Activated CD4-positive, alpha-beta T cell treated with anti-CD3 and anti-CD28 coated beads for 4 hours (primary cell): ENCODE data around the gene TRPC4AP.
A peak's percentile ranks its signal among the peaks of the same experiment; 100 is the strongest.
"Not testable (repeated sequence)": the region's sequence is repeated elsewhere in the genome, so short reads cannot be mapped to it uniquely, and the experiment has no call there.

Experiments
- DNase-seq, 2 donors: peaks; one replicate each; pipeline ENCODE4 v3.0.0-alpha.2; 2020

The TRPC4AP gene

DNA sequence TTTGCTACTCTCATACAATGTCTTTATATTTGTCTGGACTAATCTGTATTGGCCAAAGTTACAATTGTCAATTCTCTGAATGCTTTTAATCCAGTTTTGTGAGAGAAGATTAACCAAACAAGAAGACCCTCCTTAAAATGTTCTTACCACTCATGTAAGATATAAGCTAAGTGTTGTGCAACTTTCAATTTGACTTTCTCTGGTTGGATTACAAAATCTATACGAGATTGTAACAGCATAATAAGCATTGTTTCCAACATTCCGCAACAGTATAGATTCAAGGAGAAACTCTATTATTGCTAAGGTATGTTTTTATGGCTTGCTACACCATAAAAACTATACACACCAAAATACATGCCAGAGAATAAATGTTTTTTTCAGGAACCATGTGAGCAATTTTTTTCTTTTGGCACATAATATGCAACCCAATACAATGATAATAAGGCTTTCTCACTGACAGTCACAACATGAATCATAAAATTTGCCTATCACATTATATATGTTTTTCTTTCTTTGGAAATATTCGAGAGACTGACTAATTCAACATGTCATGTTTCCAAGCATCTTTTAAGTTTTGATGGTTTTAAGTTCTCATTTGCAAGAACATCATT lies 12.2 kb upstream of the TRPC4AP start:
- DNase-seq = no peak

DNA sequence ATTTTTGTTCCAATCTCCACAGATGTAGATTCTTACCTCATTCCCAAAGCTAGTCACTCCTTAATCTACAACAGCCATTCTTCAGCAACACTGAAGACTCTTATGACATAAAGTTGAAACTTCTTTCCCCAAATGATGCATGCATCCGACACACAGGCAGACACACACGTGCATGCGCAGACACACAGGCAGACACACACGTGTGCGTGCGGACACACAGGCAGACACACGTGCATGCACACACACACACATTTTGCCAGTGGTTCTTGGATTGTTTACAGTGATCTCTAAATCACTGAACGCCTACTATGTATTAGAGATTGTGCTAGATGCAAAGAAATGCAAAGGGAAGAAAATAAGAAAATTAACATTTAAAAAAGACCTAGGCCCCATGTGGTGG lies 9.0 kb upstream of the TRPC4AP start:
- no peak for DNase-seq

DNA sequence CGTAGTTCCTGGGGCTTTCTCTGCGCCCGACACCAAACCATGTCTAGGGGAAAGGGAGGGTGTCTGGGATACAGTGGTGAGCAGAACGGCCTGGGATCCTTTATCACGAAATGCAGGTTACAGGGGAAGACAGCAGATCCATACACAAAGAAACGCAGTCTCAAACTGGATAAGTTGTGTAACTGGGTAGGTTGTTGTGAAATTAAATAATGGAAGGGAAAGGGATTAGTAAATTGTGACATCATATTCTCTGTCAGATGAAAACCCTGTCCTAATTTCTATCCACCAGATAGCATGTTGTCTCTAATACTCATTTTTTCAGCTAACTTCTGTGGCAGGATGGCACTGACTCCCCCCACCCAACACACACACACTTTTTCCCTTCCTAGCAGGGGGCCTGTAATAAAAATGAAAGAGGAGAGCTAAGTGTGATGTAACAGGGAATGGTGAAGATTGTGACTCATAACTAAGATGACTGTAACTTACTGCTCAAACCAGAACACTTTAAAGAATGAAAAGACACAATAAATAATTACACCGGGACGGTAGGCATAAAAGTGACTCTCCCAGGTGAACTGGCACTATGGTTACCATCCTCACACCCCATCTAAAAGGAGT lies 769 bp upstream of the TRPC4AP start:
- peak; percentile 47 to 49 for DNase-seq

DNA sequence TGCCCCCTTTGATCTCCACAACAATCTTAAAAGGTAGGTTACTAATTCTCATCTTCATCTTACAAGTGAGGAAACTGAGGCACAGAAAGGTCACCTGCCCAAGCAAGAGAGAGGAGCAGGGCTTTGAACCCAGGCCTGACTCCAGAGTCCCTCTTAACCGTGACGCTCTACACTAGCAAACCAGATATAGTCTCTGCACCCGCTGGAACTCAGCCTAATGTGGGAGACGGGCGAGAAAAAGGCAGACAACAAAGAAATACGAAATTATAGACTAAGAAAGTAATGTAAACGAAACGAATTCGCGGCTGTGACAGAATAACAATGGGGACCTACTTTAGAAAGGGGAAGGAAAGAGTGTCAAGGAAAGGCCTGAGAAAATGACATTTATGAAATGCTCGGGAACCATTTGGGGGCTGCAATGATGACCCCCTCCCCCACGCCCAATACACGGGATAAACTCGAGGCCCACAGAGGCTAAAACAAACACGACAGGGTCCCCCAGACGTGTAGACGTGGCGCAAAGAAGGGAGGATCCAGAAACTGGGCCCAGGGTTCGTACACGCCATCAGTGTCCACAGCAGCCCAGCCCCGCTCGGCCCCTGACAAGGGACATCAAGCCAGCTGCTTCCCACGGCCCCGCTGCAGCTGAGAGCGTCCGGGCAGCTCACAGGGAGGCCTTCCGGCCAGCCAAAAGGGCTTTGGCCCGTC lies 637 bp downstream of the TRPC4AP start:
- DNase-seq = no peak

DNA sequence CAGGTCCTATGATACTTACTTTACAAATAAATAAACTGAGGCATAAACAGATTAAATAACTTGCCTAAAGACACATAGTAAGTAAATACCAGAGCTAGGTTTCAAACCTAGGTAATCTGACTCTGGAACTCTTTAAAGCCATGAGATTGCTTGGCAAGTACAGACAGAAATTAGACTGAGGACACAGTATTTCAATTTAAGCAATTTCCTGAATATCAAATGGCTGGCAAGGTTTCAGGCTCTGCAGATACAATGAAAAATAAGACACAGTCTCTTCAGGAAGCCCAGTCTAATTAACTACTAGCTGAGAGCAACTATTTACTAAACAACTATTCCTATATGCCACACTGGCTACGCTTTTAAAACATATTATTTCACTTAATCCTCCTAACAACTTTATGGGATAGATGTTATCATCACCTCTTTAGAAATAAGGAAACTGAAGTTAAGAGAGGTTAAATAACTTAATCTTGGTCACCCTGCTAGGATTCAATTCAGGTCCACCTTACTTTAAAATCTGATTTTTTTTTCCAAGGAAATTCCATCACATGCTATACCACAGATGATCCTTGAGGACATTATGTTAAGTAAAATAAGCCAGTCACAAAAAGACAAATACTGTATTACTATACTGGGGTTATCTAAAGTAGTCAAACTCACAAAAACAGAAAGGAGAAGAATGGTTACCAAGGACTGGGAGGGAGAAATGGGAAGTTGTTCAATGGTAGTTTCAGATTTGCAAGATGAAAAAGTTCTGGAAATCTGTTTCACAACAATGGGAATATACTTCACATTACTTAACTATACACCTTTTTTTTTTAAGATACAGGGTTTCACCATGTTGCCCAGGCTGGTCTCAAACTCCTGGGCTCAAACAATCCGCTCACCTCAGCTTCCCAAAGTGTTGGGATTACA lies 4.1 kb downstream of the TRPC4AP start:
- DNase-seq = no peak

DNA sequence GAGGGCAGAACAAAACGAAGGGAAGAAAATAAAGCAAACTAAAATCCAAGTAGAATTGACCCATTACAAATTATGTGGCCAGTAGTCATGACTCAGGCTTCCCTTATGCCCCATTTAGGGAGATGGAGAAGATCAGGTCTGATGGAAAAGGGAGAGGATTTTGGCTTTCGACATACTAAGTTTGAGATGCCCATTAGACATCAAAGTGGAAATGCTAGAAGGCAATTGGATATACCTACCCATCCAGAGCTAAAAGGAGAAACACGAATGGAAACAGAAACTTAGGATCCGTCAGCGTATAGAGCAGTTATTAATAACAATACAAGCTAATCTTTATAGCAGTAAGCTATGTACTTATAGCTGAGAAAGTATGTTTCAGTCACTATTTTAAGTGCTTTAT lies 4.8 kb downstream of the TRPC4AP start:
- no peak for DNase-seq

DNA sequence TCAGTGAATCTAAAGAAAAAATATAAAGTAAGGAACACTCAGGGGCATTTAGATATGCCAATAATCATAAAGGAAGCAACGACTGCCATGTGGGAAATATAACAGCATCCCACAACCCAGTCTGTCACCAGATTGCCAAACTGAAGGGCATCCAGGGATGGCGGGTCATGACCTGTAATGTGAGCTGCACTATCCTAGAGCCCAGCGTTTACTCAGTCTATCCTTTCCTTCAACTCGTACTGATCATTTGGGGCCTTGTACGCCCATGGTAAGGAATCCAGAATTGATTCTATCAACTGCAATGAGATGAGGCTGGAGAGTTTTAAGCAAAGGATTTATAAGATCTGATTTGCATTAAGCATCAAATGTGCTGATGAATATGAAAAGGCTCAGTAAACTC lies 5.3 kb downstream of the TRPC4AP start:
- no peak for DNase-seq

DNA sequence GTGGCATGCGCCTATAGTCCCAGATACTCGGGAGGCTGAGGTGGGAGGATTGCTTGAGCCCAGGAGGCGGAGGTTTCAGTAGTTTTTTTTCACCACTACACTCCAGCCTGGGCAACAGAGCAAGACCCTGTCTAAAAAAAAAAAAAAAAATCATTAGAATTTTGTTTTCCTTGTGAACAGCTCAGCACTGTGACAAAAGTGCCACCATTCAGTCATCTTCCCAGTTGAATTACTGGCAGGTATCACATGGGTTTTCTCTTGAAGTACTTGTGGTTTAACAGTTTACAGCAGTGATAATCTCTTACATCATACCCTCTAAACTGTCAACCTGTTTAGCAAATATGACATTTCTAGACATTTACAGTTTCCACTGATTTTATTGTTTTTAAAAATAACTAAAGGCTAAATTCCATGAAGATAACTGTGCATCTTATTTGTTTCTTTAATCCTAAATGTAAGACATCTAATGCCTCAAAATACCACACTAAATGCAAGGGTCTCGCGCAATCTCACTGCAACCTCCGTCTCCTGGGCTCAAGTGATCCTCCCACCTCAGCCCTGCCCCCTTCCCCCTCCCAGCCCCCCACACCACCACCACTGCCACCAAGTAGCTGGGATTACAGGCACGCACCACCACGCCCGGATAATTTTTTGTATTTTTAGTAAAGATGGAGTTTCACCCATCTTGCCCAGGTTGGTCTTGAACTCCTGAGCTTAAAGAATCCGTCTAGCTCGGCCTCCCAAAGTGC lies 7.0 kb downstream of the TRPC4AP start:
- no peak for DNase-seq

DNA sequence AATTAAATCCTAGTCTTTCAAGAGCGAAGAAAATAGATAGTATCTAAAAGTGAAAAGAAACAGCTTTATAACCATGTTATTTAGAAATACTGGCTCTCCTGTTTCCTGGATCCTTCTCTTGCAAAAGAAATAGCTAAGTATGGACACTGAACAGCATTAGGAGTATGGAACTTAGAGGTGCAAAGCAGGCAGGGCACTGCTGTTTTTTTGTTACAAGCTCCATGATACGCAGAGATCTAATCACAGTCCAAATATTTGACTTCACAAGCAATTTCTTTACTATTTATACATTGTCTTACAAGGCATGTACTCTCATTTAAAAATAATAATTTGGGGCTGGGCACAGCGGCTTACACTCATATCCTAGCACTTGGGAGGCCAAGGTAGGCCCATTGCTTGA lies 7.6 kb downstream of the TRPC4AP start:
- DNase-seq = no peak

DNA sequence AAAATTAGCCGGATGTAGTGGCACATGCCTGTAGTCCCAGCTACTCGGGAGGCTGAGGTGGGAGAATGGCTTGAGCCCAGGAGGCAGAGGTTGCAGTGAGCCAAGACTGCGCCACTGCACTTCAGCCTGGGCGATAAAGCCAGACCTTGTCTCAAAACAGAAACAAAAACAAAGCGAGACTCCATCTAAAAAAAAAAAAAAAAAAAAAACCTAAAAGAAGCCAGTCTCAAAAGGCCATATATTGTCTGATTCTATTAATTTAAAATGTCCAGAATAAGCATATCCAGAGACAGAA lies 12.3 kb downstream of the TRPC4AP start:
- not testable (repeated sequence) for DNase-seq

DNA sequence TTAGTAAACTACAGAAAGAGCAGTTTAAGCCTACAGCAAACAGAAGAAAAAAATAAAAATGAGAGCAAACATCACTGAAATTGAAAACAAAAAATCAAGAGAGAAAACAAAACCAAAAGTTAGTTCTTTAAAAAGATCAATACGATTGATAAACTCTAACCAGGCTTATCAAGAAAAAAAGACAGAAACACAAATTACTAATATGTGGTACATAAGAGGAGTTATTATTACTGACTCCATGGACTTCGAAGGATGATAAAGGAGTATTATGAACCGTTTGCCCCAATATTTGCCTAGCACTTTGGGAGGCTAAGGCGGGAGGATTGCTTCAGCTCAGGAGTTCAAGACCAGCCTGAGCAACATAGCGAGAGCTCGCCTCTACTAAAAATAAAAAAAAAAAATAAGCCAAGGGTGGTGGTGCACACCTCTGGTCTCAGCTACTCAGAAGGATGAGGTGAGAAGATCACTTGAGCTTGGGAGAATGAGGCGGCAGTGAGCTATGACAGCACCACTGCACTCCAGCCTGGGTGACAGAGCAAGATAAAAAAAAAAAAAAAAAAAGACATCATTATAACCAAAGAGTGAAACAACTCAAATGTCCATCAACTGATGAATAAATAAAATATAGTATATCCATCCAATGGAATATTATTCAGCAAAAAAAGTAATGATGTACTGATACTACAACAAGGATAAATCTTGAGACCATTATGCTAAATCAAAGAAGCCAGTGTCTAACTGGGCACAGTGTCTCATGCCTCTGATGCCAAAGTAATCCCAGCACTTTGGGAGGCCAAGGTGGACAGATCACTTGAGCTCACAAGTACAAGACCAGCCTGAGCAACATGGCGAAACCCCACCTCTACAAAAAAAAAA lies 12.9 kb downstream of the TRPC4AP start:
- no peak for DNase-seq

DNA sequence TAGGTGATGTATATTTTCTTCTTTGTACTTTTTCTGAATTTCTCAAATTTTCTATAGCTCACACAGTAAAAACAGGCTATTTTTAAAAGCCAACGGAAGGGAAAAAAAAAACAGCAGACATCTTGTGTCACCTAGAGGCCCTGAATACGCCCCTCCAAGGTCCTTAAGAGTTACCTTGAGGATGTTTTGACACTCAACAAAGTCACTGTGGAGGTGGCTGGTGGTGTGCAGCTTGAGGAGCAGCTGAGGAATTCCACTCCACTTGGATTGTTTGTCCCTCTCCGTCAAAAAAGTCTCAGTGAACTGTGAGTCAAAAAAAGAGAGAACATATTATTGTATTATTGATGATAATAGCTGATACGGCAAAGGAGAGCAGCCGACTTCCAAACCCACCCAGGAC lies 14.7 kb downstream of the TRPC4AP start:
- no peak for DNase-seq

DNA sequence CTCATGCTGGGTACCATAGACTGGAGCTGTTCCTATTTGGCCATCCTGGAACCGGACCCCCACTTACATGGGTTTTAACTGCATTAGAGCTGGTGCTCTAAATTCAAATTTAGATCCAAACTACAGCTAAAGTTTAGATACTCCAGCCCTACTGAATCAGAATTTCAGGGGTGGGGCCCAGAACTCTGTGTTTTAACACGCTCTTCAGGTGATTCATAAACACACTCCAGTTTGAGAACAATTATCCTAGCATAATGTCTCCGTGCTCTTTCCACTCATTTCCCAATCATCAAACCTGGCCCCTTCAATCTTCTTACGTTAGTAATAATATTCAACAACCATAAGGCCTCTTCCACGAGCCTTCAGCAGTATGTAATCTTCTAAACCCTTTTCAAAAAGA lies 15.3 kb downstream of the TRPC4AP start:
- DNase-seq = no peak

DNA sequence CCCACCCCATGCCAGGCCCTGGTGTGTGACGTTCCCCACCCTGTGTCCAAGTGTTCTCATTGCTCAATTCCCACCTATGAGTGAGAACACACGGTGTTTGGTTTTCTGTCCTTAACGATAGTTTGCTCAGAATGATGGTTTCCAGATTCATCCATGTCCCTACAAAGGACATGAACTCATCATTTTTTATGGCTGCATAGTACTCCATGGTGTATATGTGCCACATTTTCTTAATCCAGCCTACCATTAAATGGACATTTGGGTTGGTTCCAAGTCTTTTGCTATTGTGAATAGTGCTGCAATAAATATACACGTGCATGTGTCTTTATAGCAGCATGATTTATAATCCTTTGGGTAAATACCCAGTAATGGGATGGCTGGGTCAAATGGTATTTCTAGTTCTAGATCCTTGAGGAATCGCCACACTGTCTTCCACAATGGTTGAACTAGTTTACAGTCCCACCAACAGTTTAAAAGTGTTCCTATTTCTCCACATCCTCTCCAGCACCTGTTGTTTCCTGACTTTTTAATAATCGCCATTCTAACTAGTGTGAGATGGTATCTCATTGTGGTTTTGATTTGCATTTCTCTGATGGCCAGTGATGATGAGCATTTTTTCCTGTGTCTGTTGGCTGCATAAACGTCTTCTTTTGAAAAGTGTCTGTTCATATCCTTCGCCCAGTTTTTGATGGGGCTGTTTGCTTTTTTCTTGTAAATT lies 21.0 kb downstream of the TRPC4AP start:
- not testable (repeated sequence) for DNase-seq

DNA sequence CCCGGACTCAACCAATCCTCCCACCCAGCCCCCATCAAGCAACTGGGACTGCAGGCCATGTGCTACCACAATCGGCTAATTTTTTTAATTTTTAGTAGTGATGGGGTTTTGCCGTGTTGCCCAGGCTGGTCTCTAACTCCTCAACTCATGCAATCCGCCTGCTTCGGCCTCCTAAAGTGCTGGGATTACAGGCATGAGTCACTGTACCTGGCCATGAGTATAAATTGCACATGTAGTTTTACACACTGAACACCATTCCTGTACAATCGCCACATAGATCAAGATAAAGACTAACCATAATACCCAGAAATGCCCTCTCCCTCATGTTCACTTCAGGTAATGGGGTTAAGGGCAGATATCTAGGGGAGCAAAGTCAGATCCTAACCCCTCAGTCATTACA lies 26.4 kb downstream of the TRPC4AP start:
- DNase-seq = no peak

DNA sequence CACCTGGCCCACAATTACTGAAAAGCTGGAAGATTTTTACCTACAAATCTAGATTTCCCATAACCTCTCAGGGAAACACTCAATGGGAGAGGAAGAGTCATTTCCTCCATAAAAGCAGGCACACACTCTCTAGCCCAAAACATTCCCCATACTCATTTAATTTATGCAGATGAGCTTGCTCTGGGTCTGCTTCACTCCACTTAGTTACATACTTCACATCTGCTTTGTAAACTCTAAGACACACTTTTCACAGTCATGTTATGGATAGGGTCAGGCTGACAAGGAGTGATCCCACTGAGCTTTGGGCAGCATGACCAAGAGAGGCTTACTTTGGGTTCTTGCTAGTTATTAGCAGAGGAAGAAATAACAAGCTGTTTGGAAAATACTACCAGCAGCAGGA lies 27.4 kb downstream of the TRPC4AP start:
- no peak for DNase-seq

DNA sequence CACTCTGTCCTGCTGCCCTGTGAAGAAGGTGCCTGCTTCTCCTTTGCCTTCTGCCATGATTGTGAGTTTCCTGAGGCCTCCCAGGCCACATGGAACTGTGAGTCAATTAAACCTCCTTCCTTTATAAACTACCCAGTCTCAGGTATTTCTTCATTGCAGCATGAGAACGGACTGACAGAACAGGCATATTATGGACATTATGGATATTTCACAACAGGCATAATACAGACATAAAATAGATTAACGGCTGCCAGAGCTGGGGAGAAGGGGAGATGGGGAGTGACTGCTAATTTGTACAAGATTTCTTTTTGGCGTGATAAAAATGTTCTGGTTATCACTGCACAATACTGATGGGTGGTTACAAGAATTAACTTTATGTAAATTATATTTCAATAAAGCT lies 29.4 kb downstream of the TRPC4AP start:
- no peak for DNase-seq

DNA sequence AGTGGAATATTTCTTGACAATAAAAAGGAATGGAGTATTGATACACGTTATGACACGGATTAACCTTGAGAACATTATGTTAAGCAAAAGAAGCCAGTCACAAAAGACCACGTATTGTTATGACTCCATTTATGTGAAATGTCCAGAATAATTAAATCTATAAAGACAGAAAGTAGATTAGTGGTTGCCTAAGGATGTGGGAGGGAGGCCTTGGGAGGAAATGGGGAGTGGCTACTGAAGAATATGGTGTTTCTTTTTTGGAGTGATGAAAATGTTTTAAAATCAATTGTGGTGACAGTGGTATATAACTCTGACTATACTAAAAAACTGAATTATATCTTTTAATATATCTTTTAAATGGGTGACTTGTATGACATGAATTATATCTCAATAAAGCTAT lies 30.1 kb downstream of the TRPC4AP start:
- no peak for DNase-seq

DNA sequence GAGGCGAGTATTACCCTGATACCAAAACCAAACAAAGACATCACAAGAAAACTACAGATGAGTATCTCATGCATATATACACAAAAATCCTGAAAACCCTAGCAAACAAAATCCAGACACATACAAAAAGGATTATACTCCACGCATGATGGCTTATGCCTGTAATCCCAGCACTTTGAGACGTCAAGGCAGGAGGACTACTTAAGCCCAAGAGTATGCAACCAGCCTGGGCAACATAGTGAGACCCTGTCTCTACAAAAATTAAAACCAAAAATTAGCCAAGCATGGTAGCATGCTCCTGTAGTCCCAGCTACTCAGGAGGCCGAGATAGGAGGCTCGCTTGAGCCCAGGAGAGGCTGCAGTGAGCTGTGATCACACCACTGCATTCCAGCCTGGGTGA lies 32.4 kb downstream of the TRPC4AP start:
- no peak for DNase-seq

DNA sequence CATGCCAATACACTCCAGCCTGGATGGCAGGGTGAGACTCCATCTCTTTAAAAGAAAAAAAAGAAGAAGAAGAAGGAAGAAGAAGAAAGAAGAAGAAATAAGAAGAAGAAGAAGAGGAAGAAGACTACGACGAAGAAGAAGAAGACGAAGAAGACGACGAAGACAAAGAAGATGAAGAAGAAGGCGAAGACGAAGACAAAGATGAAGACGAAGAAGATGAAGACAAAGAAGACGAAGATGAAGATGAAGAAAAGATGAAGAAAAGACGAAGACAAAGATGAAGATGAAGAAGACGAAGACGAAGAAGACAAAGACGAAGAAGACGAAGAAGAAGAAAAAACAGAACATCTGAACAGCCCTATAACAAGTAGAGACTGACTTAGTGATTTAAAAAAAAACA lies 33.0 kb downstream of the TRPC4AP start:
- DNase-seq = no peak

DNA sequence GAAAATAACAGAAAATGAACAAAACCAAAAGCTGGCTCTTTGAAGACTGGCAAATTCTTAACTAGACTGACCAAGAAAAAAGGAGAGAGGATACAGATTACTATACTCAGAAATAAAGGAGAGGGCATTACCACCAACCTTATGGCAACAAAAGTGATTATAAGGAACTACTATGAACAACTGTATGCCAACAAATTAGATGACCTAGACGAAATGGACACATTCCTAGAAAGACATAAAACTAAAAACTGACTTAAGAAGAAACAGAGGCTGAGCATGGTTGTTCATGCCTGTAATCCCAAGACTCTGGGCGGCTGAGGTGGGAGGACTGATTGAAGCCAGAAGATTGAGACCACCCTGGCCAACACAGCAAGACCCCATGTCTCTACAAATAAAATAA lies 33.5 kb downstream of the TRPC4AP start:
- no peak for DNase-seq
